Measurements from ENCODE around the gene LYPD3. TPM values are rescaled to one million over a fixed set of nuclear protein-coding genes. Genes with fewer than 3 reads are reported as not detected.
"Not testable (repeated sequence)": the region's sequence is repeated elsewhere in the genome, so short reads cannot be mapped to it uniquely, and the experiment has no call there.

The LYPD3 gene
- total RNA-seq, 1 experiment from 2014 or later: 0.46 TPM

GRCh38 chr19:43438291-43439031 lies 26.9 kb downstream of the LYPD3 start:
- intact Hi-C loops (cut with micrococcal nuclease; ENCODE audit: unreplicated experiment): no loop called here
- H3K27me3 ChIP-seq (ENCODE audit: control insufficient read depth, insufficient read depth, low read length): no peaks in the 10 kb centered on the region
- peaks cover 3% of the 10 kb centered on the region for H3K4me1 ChIP-seq (ENCODE audit: control insufficient read depth, insufficient read depth, low read length)
- ChIA-PET POLR2A (interaction anchor here (0.5 to 0.7 kb wide), 3 partner anchors 53 to 1116 kb away, joined by 3 to 9 read pairs (median 5); no protein-coding TSS in a partner anchor), CTCF (no interaction called here)
- DNase-seq (ENCODE audit: low read depth, low spot score): no peak
- H3K27ac ChIP-seq (ENCODE audit: low read length): no peak overlapping the region
- H3K4me3 ChIP-seq (ENCODE audit: low read depth in 2 of 2, low read length in 2 of 2): no peak overlapping the region; a peak in 1 of 4 replicates
- no peaks in the 10 kb centered on the region for H3K9me3 ChIP-seq (ENCODE audit: control insufficient read depth, insufficient read depth, low read depth, low read length)
- in situ Hi-C loops (cut with HindIII; ENCODE audit: low pct_unique_long_range_greater_than_20kb, low sequenced_read_pairs): no loop called here
- no peaks in the 10 kb centered on the region for H3K36me3 ChIP-seq (ENCODE audit: control insufficient read depth, insufficient read depth, low read length)
- BruUV-seq (replicated peaks): no TSS peak
- ATAC-seq: no peak
- TF ChIP-seq TCF7L2 (IDR thresholded peaks at IDR 0.05; ENCODE audit: low read depth, low read length) (no peak), POLR2AphosphoS5 (IDR thresholded peaks at IDR 0.05; ENCODE audit: low read depth, low read length) (no peak), REST (IDR thresholded peaks at IDR 0.05; ENCODE audit: insufficient read depth in 1 of 2, low read depth in 2 of 2, low read length in 1 of 2) (no peak), SIN3A (IDR thresholded peaks at IDR 0.05; ENCODE audit: borderline replicate concordance, insufficient read depth, low read depth, low read length) (no peak)
- TF ChIP-seq, protein P1, sequence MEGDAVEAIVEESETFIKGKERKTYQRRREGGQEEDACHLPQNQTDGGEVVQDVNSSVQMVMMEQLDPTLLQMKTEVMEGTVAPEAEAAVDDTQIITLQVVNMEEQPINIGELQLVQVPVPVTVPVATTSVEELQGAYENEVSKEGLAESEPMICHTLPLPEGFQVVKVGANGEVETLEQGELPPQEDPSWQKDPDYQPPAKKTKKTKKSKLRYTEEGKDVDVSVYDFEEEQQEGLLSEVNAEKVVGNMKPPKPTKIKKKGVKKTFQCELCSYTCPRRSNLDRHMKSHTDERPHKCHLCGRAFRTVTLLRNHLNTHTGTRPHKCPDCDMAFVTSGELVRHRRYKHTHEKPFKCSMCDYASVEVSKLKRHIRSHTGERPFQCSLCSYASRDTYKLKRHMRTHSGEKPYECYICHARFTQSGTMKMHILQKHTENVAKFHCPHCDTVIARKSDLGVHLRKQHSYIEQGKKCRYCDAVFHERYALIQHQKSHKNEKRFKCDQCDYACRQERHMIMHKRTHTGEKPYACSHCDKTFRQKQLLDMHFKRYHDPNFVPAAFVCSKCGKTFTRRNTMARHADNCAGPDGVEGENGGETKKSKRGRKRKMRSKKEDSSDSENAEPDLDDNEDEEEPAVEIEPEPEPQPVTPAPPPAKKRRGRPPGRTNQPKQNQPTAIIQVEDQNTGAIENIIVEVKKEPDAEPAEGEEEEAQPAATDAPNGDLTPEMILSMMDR (IDR thresholded peaks at IDR 0.05): no peak

DNA sequence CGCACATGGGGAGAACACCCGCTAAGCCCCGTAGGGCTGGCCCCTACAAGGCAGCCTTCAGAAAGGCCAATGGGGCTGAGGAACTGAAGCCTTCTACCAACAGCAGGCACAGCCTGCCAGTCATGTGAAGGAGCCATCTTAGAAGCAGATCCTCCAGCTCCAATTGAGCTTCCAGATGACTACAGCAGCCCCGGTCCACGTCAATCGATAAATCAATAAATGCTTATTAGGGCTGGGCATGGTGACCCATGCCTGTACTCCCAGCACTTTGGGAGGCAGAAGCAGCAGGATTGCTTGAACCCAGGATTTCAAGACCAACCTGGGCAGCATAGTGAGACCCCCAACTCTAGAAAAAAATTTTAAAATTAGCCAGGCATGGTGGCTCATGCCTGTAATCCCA lies 27.7 kb downstream of the LYPD3 start:
- POLR2A ChIA-PET: no interaction called here
- no peak overlapping the region for H3K4me3 ChIP-seq (ENCODE audit: low read depth in 2 of 2, low read length in 2 of 2)
- CTCF ChIA-PET: no interaction called here
- no peaks in the 10 kb centered on the region for H3K27me3 ChIP-seq (ENCODE audit: control insufficient read depth, insufficient read depth, low read length)
- H3K4me1 ChIP-seq (ENCODE audit: control insufficient read depth, insufficient read depth, low read length): peaks cover 3% of the 10 kb centered on the region
- DNase-seq (ENCODE audit: low read depth, low spot score): no peak
- no peak for ATAC-seq
- no peaks in the 10 kb centered on the region for H3K36me3 ChIP-seq (ENCODE audit: control insufficient read depth, insufficient read depth, low read length)
- no TSS peak for BruUV-seq (replicated peaks)
- in situ Hi-C loops (cut with HindIII; ENCODE audit: low pct_unique_long_range_greater_than_20kb, low sequenced_read_pairs): no loop called here
- H3K9me3 ChIP-seq (ENCODE audit: control insufficient read depth, insufficient read depth, low read depth, low read length): no peaks in the 10 kb centered on the region
- intact Hi-C loops (cut with micrococcal nuclease; ENCODE audit: unreplicated experiment): no loop called here
- H3K27ac ChIP-seq (ENCODE audit: low read length): no peak overlapping the region
- no peak for TF ChIP-seq POLR2AphosphoS5 (IDR thresholded peaks at IDR 0.05; ENCODE audit: low read depth, low read length)
- no peak for TF ChIP-seq SIN3A (IDR thresholded peaks at IDR 0.05; ENCODE audit: borderline replicate concordance, insufficient read depth, low read depth, low read length)
- no peak for TF ChIP-seq TCF7L2 (IDR thresholded peaks at IDR 0.05; ENCODE audit: low read depth, low read length)
- TF ChIP-seq, protein P1 (IDR thresholded peaks at IDR 0.05): no peak
- TF ChIP-seq REST (IDR thresholded peaks at IDR 0.05; ENCODE audit: insufficient read depth in 1 of 2, low read depth in 2 of 2, low read length in 1 of 2): no peak

- POLR2A ChIA-PET; BruUV-seq (replicated peaks); in situ Hi-C loops (cut with HindIII; ENCODE audit: low pct_unique_long_range_greater_than_20kb, low sequenced_read_pairs); H3K4me3 ChIP-seq (ENCODE audit: low read depth in 2 of 2, low read length in 2 of 2); H3K9me3 ChIP-seq (ENCODE audit: control insufficient read depth, insufficient read depth, low read depth, low read length); ATAC-seq; CTCF ChIA-PET; intact Hi-C loops (cut with micrococcal nuclease; ENCODE audit: unreplicated experiment); H3K36me3 ChIP-seq (ENCODE audit: control insufficient read depth, insufficient read depth, low read length); H3K27ac ChIP-seq (ENCODE audit: low read length); H3K4me1 ChIP-seq (ENCODE audit: control insufficient read depth, insufficient read depth, low read length); DNase-seq (ENCODE audit: low read depth, low spot score); H3K27me3 ChIP-seq (ENCODE audit: control insufficient read depth, insufficient read depth, low read length): not testable (repeated sequence)
These were observed 28.1 kb downstream of the LYPD3 start for GRCh38 chr19:43437284-43437683.

Data from Panc1 (cell line).